OCI-LY3 (cell line): ENCODE data around the gene BMPR1B.

Experiments
- EZH2phosphoT487 ChIP-seq: fragments of 200-600 bp; shearing (Covaris generic); IDR thresholded peaks from 2 replicates; pipeline ENCODE4 v1.6.1; 2018; ENCODE audit warnings: antibody characterized with exemption, mixed run types, low read depth
- TF ChIP-seq, protein P1 (sequence below): fragments of 200-600, 300-600 bp; sonication (generic); IDR thresholded peaks from 2 replicates; pipeline ENCODE4 v1.5.1; 2014; ENCODE audit warnings: antibody characterized with exemption, low read length, low read depth

DNA sequence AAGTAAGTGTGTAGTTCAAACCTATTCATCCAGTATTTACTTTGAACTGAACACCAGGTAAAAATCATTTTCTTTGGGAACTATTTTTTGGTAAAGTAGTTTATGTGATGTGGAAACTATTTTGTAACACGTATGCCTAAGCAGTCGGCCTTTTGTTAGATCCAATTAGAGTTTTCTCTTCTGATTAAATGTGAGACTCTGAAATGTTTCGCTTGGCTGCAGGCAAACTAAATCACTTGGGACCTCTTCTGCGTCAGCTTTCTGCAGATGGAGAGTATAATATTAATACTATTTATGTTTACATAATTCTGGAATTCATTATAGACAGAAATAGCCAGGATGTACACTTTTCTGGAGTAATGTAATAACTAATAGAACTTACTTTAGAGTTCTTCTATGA, 46.9 kb downstream of the BMPR1B start:
- TF ChIP-seq, protein P1, sequence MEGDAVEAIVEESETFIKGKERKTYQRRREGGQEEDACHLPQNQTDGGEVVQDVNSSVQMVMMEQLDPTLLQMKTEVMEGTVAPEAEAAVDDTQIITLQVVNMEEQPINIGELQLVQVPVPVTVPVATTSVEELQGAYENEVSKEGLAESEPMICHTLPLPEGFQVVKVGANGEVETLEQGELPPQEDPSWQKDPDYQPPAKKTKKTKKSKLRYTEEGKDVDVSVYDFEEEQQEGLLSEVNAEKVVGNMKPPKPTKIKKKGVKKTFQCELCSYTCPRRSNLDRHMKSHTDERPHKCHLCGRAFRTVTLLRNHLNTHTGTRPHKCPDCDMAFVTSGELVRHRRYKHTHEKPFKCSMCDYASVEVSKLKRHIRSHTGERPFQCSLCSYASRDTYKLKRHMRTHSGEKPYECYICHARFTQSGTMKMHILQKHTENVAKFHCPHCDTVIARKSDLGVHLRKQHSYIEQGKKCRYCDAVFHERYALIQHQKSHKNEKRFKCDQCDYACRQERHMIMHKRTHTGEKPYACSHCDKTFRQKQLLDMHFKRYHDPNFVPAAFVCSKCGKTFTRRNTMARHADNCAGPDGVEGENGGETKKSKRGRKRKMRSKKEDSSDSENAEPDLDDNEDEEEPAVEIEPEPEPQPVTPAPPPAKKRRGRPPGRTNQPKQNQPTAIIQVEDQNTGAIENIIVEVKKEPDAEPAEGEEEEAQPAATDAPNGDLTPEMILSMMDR: no peak
- no peak for TF ChIP-seq EZH2phosphoT487
